Panc1 (cell line): ENCODE measurements around the gene LMBRD1. TPM values are rescaled to one million over a fixed set of nuclear protein-coding genes. Genes with fewer than 3 reads are reported as not detected.

Experiments used
- ATAC-seq: fragments of 200-7000 bp; cut with Tn5 transposase; 2 replicates; pipeline ENCODE4 v1.9.1; 2020; ENCODE audit warnings: mild to moderate bottlenecking, moderate library complexity
- BruUV-seq: library from RNA; stranded (reverse); fragments of 400-500 nt; replicated peaks from 2 replicates; lab custom pipeline; 2021; lab: Mats Ljungman, UMichigan
- CTCF ChIA-PET: fragments of 300-600 bp; sonication (Branson Sonifier 250); formaldehyde crosslinking; loops from one replicate; lab custom pipeline; 2022; ENCODE audit warnings: antibody characterized with exemption; lab: Charles Lee
- POLR2A ChIA-PET: fragments of 300-600 bp; sonication (Branson Sonifier 250); formaldehyde crosslinking; loops from one replicate; lab custom pipeline; 2022; ENCODE audit warnings: antibody characterized with exemption; lab: Charles Lee
- DNase-seq: peaks from one replicate; pipeline ENCODE4 v3.0.0-alpha.2; 2010; ENCODE audit warnings: low read depth, low spot score
- H3K27ac ChIP-seq: 2 replicates; pipeline ENCODE4 v1.5.1; 2011; ENCODE audit warnings: mild to moderate bottlenecking, low read length, inconsistent platforms
- H3K27me3 ChIP-seq: fragments of 200-500 bp; sonication (Bioruptor generic); 2 replicates; pipeline ENCODE4 v1.6.0; 2014; ENCODE audit warnings: low read length, inconsistent platforms; ENCODE audit not compliant: control insufficient read depth, insufficient read depth
- H3K36me3 ChIP-seq: fragments of 200-500 bp; sonication (Bioruptor generic); 2 replicates; pipeline ENCODE4 v1.5.1; 2014; ENCODE audit warnings: inconsistent platforms, mild to moderate bottlenecking, low read length, moderate library complexity; ENCODE audit not compliant: control insufficient read depth, insufficient read depth
- H3K4me1 ChIP-seq: 2 replicates; pipeline ENCODE4 v1.5.1; 2011; ENCODE audit warnings: inconsistent platforms, mild to moderate bottlenecking, low read length, moderate library complexity; ENCODE audit not compliant: control insufficient read depth, insufficient read depth
- H3K4me3 ChIP-seq, 2 experiments: 2 replicates each; pipeline ENCODE4 v1.5.1; 2011 to 2012; ENCODE audit warnings: low read depth in 2 of 2, low read length in 2 of 2, mild to moderate bottlenecking in 2 of 2, inconsistent platforms in 1 of 2, moderate library complexity in 1 of 2
- H3K9me3 ChIP-seq: fragments of 200-500 bp; sonication (Bioruptor generic); 2 replicates; pipeline ENCODE4 v1.5.1; 2014; ENCODE audit warnings: low read depth, mild to moderate bottlenecking, inconsistent platforms, low read length, moderate library complexity; ENCODE audit not compliant: control insufficient read depth, insufficient read depth
- CTCF ChIP-seq: fragments of 450-650 bp; IDR thresholded peaks from 2 replicates; pipeline ENCODE4 v1.5.1; 2017; ENCODE audit warnings: mild to moderate bottlenecking
- POLR2AphosphoS5 ChIP-seq: IDR thresholded peaks from 2 replicates; pipeline ENCODE4 v1.6.1; 2012; ENCODE audit warnings: mild to moderate bottlenecking, low read depth, low read length, moderate library complexity
- REST ChIP-seq, 2 experiments: IDR thresholded peaks; 2 replicates each; pipeline ENCODE4 v1.6.1; 2011 to 2012; ENCODE audit warnings: low read depth in 2 of 2, control low read depth in 1 of 2, low read length in 1 of 2, mild to moderate bottlenecking in 1 of 2, moderate library complexity in 1 of 2; ENCODE audit not compliant: insufficient read depth in 1 of 2
- SIN3A ChIP-seq: IDR thresholded peaks from 2 replicates; pipeline ENCODE4 v1.6.1; 2012; ENCODE audit warnings: low read depth, mild to moderate bottlenecking, low read length, moderate library complexity, borderline replicate concordance; ENCODE audit not compliant: insufficient read depth
- TCF7L2 ChIP-seq: IDR thresholded peaks from 2 replicates; pipeline ENCODE4 v1.6.1; 2011; ENCODE audit warnings: mild to moderate bottlenecking, low read depth, low read length, inconsistent platforms
- in situ Hi-C: cut with HindIII; loops from 2 replicates; pipeline ENCODE4 v1.10.0; 2016; ENCODE audit warnings: low sequenced_read_pairs, low pct_unique_long_range_greater_than_20kb
- intact Hi-C: fragments of 100-400 bp; cut with micrococcal nuclease; formaldehyde crosslinking; loops from one replicate; pipeline ENCODE4 v1.10.0; 2022; ENCODE audit not compliant: unreplicated experiment
- total RNA-seq: library from RNA; stranded (reverse); gene quantifications from one replicate; pipeline ENCODE4 v1.2.1, GENCODE V29; 2021; ENCODE audit not compliant: unreplicated experiment

Gene LMBRD1
- total RNA-seq, 1 experiment from 2014 or later: 17.9 TPM

GRCh38 chr6:69817358-69817757 lies 20.5 kb upstream of the LMBRD1 start:
- Histone ChIP-seq H3K36me3 (no peaks in the 10 kb centered on the region), H3K9me3 (no peaks in the 10 kb centered on the region), H3K27ac (no peak overlapping the region), H3K27me3 (peaks cover 3% of the 10 kb centered on the region; the same call in 1 of the 2 replicates), H3K4me3 (no peak overlapping the region), H3K4me1 (no peaks in the 10 kb centered on the region)
- POLR2A ChIA-PET: no interaction called here
- DNase-seq (no peak), ATAC-seq (no peak)
- in situ Hi-C loops: no loop called here
- CTCF ChIA-PET: no interaction called here
- BruUV-seq: no TSS peak
- intact Hi-C loops: no loop called here
- no peak for TF ChIP-seq CTCF
- TF ChIP-seq POLR2AphosphoS5: no peak

- CTCF ChIA-PET: no interaction called here
- Histone ChIP-seq H3K27me3 (peaks cover 3% of the 10 kb centered on the region; the same call in 1 of the 2 replicates), H3K36me3 (no peaks in the 10 kb centered on the region), H3K4me1 (no peaks in the 10 kb centered on the region), H3K9me3 (no peaks in the 10 kb centered on the region), H3K4me3 (no peak overlapping the region), H3K27ac (no peak overlapping the region)
- BruUV-seq: no TSS peak
- ATAC-seq (no peak), DNase-seq (no peak)
- in situ Hi-C loops: no loop called here
- POLR2A ChIA-PET: no interaction called here
- intact Hi-C loops: no loop called here
- no peak for TF ChIP-seq TCF7L2
- TF ChIP-seq POLR2AphosphoS5: no peak
- TF ChIP-seq SIN3A: no peak
- TF ChIP-seq CTCF: no peak
- no peak for TF ChIP-seq REST (IDR thresholded peaks at IDR 0.05; ENCODE audit: insufficient read depth in 1 of 2, low read depth in 2 of 2, low read length in 1 of 2)
Measured at GRCh38 chr6:69816569-69816968, 19.8 kb upstream of the LMBRD1 start.
